GM21447 (cell line): ENCODE results near the gene MS4A12.
A peak's percentile ranks its signal among the peaks of the same experiment; 100 is the strongest.
"Not testable (repeated sequence)": the region's sequence is repeated elsewhere in the genome, so short reads cannot be mapped to it uniquely, and the experiment has no call there.

Experiments used
- ATAC-seq: cut with Tn5 transposase; IDR thresholded peaks from one replicate; pipeline ENCODE4 v1.9.1; 2021; ENCODE audit not compliant: unreplicated experiment

Gene MS4A12, protein sequence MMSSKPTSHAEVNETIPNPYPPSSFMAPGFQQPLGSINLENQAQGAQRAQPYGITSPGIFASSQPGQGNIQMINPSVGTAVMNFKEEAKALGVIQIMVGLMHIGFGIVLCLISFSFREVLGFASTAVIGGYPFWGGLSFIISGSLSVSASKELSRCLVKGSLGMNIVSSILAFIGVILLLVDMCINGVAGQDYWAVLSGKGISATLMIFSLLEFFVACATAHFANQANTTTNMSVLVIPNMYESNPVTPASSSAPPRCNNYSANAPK

DNA sequence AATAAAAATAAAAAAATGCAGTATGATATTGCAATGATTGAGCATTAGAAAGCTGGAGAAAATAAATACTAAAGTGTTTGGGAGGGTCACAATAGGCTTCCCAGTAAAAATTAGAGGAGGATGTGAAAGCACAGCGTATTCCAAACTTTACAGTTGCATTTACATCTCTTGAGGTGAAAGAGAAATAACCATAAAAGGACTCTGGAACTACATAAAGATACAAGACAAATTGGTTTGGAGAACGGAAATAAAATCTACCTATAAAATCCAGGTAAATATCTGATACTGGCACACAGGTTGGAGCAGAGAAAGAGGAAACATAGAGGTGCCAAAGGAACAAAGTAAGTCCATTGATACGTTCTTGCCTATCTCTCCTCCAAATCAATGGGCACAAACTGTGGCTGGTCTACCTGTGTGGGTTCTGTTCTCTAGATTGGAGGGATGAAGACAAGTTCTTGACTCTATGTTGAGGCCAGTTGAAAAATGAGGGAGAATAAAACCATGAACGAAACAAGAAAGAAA, at the start of gene MS4A12:
TSS of gene MS4A12 (plus strand) at position 291 of the 522 bp plus-strand sequence. CDS start 4,541 bp downstream, outside the sequence.
- ATAC-seq = no peak

DNA sequence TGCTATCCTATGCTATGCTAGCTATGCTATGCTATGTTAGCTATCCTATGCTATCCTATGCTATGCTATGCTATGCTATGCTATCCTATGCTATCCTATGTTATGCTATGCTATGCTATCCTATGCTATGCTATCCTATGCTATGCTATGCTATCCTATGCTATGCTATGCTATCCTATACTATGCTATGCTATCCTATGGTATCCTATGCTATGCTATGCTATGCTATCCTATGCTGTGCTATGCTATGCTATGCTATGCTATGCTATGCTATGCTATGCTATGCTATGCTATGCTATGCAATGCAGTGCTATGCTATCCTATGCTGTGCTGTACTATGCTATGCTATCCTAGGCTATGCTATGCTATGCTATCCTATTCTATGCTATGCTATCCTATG, 45.5 kb upstream of the MS4A12 start:
- no peak for ATAC-seq

DNA sequence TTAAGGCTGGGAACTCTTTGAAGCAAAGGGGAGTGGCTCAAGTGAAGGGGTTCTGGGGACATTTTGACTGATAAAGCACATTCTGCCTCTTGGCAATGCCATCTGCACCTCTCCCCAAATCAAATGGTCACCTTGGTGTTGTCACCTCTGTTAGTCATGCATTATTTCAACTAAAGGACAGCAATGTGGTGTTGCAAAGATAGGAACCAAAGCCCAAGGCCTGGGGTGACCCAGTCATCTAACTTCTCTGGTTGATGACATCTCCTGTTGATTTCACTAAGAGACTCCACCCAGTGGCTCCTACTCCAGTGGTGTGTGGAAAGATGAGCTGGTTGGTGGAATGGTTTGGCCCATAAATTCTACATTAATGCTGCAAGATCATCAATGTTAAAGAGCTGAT, 44.7 kb upstream of the MS4A12 start:
- ATAC-seq = no peak

DNA sequence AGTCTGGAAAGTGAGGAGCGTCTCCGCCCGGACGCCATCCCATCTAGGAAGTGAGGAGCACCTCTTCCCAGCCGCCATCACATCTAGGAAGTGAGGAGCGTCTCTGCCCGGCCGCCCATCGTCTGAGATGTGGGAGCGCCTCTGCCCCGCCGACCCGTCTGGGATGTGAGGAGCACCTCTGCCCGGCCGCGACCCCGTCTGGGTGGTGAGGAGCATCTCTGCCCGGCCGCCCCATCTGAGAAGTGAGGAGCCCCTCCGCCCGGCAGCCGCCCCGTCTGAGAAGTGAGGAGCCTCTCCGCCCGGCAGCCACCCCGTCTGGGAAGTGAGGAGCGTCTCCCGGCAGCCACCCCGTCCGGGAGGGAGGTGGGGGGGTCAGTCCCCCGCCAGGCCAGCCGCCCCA, 41.4 kb upstream of the MS4A12 start:
- ATAC-seq = not testable (repeated sequence)

DNA sequence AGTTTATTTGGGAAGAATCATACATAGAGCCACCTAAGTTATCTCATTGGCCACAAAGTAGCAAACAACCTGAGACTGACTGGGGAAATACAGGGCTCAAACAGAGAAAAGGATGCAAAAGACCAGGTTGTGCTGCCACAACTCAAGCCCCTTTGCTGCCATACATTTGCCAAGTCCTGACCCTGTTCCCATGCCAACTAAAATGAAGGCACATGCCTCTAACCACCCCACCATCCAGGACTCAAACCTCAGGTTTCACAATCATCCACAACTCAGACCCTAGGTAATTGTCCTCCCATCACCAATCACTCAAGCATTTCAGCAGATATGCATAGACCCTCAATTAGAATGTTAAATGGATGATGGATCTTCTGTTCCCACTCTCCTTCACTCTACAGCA, 38.4 kb upstream of the MS4A12 start:
- no peak for ATAC-seq

DNA sequence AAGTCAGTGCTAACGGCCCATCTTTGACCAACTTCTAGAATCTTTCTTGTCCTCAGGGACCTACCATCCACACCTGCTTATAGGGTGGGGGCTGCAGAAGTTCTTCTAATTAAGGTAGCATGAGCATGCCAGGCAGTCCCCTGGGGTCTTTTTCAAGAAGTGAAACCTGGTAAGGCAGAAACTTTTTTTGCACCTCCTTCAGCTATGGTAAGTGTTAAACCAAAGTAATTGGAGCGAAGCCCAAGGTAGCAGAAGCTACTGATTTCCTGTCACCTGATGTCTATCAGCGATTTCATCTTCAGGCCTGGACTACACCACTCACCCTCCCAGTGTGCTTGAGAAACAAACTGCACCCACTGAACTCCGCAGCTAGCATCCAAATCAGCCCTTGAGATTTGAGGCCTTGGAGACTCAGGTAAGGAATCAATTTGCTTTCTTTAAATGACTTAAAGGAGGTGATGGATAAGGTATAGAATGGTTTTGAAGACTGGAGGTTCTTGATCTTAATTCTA, 37.0 kb upstream of the MS4A12 start, which contains the start of gene MS4A1:
TSS of gene MS4A1 (plus strand) at position 317 of the 512 bp plus-strand sequence. CDS start 6,528 bp downstream, outside the sequence.
- ATAC-seq = peak; percentile 85

DNA sequence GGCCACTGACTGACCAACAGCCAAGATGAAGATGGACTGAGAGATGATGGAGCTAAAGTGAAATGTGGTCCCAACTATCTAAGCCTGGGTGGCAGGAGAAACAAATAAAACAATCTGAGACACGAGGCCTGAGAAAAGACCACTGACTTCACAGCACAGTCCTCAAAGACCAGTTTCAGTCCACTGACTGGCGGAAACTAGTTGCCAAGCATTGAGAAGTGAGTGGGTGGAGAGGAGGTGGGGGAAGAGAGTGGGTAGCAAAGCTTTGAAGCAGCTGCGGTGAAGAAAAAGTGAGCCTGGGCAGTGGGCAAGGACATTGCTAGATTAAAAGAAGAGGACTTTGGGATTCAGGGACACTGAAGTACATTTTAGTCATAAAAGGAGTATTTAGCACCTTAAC, 35.0 kb upstream of the MS4A12 start:
- peak; percentile 39 for ATAC-seq

DNA sequence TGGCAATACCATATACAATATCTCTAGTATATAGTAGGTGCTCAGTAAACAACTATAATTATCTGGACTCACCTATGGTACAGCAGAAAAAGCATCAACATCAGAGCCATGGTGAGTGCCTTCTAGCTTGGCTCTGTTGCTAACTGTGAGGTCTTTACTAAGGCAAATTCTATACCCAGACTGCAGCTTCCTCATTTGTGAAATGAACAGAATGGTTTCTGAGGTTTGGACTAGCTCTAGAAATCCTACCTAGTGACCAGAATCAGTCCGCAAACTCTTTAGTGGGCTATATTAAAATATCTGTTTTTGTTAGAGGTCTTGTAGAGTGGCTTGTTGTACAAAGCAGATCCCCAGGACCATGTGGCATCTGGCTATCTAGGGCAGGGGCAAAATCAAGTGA, 33.2 kb upstream of the MS4A12 start:
- no peak for ATAC-seq

DNA sequence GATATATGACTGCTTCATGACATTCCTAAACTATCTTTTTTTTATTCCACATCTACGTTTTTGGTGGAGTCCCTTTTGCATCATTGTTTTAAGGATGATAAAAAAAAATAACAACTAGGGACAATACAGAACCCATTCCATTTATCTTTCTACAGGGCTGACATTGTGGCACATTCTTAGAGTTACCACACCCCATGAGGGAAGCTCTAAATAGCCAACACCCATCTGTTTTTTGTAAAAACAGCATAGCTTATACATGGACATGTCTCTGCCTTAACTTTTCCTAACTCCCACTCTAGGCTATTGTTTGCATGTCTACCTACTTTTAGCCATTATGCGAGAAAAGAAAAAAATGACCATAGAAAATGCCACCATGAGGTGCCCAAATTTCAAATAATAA, 23.7 kb upstream of the MS4A12 start:
- ATAC-seq = no peak

DNA sequence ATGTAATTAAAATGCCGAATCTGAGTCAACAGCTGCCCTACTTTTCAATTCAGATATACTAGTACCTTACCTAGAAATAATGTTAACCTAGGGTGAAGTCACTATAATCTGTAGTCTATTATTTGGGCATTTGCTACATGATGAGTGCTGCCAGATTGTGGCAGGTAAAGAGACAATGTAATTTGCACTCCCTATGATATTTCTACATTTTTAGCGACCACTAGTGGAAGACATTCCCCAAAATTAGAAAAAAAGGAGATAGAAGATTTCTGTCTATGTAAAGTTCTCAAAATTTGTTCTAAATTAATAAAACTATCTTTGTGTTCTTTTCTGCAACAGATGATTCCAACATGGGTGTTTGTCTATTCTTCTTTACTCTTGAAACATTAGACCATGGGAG, 22.9 kb upstream of the MS4A12 start:
- ATAC-seq = no peak

DNA sequence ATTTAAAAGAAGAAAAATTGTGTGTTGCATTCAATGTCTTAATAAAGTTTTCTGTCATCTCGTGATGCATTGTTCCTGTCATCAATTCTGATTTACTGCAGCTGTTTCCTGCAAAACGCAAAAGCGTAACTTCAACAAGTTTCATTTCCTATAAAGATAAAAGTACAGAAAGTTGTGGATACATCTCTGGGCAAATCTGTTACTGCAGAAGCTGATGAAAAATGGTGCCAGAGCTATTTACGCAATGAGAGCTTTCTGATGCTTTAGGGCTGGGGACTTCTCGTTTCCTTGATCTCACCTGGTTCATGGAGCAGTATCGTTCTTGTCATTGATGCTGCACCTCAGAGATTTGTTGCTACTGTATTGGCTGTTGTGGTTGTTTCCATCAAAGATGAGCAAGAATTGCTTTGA, 15.5 kb upstream of the MS4A12 start:
- peak; percentile 74 for ATAC-seq

DNA sequence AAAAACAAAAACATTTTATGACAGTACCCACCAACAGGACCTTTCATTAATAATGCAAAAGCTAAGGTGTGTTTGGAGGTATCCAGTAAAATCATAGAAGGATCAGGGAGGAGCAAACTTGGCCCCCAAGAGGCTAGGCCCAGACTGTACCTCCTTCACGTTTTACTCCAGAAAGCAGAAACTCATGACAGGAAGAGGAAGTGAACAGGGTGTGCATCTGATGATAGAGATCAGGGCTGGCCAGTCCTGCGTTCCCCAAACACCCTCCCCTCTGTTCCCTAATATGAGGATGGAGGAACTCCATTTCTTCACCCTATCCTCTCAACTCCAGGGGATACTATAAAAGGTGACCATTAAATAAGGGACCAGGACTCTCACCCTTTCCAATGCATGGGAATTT, 10.2 kb upstream of the MS4A12 start:
- ATAC-seq = no peak

DNA sequence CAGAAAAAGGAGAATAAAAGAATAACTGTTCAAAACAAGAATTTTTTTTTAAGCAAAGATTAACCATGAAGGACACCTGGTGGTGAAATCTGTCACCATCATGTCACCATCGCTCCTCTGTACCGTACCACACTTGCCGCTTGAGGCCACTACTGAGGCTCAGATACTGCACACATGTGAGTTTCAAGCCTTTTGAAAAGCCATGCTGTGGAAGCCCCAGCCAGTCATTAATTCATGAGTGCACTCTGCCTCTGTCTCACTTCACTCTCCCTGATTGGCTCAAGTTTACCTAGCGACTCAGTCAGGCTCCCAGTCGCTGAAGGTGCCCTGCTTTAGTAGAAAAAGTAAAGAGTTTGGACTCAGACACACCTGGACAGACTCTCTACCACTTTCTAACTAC, 6.6 kb upstream of the MS4A12 start:
- ATAC-seq = peak; percentile 94

DNA sequence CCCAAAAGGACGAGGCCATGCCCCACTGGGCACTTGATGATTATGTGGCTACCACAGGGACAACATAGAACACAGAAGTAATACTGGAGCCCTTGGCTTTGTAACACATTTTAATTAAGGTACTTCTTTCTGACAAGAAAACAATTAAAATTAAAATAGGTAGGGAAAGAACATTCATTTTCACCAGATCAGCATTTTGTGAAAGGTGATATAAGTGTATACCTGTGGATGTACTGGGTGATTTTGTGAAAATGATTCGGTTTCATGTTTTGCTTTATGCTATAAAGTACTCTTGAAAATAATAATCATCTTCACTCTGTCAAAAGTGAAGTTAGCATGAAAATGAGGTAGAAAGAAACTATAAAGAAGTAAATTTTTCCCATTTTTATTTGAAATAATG, 876 bp downstream of the MS4A12 start:
- no peak for ATAC-seq

DNA sequence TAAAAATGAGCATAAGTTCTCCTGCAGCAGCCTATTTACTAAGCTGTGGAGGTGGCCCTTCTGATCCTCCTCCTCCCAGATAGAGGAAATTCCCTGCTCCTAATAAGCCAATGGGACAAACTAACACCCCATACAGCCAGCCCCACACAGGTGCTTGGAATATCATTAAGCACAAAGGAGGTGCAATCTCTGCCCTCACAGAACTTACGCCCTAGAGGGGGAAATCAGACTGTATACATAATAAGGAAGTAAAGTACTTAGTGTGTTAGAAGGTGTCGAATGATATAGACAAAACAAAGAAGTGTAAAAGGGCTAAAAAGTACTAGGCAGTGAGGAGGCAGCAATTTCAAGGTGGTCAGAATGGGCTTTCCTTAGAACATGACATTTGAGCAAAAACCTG, 5.8 kb downstream of the MS4A12 start:
- ATAC-seq = no peak

DNA sequence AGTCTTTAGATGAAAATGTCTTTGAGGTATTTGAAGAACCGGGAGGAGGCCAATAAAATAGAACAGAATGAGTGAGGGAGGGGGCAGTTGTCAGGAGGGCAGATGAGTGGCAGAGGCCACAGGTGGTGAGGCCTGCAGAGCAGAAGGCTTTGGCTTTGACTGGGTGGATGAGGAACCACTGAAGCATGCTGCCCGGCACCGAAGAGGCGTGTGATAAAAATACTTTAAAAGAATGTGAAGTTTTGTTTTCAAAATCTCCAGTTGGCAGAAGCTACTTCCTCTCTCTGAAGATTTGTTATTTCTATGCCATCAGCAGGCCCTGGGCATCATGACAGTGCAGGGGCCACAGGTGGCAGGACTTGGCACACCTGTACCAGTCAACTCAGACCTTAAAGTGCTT, 6.3 kb downstream of the MS4A12 start:
- peak; percentile 63 for ATAC-seq

DNA sequence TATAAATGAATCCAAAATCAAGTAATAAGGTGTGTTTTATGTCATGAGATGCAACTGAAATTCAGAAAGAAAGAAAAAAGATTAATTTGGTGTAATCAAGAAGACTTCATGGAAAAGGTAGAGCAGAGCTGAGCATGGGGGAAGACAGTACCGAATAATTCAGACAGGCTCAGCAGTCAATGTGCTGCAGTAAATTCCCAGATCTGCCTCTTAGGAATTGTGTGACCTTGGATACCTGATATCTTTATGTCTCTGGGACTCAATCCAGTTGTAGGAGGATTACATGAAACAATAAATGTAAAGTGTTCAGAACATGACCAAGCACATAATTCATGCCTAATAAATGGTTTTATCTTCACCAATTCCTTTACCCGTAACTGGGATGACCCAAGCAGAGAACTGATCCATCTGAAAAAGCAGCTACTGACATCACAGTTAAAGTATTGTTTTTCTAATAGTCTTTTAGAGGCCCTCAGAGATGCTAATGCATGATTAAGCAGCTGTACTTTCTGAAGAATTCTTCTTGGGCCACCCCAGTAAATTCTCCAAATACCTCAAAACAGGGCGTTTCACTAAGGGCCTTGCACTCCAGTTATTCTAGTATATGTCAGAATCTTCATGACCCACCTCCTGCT, 7.8 kb downstream of the MS4A12 start:
- no peak for ATAC-seq

DNA sequence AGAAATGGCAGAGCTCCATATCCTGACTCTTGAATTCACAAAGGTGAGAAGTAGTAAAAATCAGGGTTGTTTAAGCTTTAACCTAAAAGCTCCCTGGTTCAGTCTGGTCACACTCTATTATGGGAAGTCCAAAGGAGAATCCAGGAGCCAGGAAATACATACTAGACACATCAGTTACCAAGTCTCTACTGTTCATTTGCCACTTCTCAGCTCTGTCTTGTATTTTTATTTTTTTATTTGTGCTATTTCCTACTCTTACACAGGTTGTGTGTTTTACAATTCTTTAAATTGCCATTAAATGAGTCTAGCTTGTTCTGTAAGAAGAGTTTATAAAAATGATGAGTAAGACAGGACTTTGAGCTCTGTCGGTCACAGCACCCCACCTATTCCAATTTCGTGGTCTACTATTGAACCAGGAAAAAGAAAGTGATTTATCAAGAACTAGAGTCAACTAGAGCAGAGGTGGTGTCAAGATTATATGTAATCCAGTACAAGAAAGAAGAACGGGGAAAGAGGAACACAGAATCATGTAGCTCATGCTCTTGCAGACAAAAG, 9.7 kb downstream of the MS4A12 start:
- no peak for ATAC-seq

DNA sequence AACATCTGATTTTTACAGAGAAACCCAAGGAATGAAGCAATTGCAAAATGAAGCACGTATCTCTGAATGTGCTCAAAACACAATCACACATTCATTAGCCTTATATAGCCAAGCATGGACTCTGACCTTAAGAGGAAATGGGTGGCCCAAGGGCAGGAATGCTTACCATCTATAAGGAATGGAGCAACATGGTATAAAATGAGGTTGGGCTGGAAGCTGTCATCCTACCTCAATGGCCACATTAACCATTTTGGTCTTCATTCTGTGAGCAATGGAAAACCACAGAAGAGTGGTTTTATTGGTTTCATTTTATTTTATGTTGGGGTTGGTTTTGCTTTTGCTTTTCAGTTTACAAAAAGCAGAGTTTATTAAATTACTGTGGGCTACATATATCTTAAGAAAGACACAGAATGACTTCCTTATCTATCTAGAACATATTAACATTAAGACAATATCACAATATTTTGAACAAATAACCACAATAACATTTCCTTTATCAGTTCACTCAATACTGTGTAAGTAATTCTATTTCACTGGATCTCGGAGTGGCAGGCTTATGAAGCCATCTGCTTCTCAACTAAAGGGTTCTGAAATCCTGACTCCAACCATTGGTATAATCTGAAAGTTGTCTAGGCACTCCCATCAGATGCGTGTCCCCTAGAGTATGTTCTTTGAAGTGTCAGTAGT, 11.8 kb downstream of the MS4A12 start:
- ATAC-seq = no peak

DNA sequence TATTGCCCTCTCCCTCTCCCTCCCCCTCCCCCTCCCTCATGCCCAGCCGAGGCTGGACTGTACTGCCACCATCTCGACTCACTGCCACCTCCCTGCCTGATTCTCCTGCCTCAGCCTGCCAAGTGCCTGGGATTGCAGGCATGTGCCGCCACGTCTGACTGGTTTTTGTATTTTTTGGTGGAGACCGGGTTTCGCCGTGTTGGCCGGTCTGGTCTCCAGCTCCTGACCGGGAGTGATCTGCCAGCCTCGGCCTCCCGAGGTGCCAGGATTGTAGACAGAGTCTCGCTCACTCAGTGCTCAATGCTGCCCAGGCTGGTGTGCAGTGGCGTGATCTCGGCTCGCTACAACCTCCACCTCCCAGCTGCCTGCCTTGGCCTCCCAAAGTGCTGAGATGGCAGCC, 17.0 kb downstream of the MS4A12 start:
- not testable (repeated sequence) for ATAC-seq

DNA sequence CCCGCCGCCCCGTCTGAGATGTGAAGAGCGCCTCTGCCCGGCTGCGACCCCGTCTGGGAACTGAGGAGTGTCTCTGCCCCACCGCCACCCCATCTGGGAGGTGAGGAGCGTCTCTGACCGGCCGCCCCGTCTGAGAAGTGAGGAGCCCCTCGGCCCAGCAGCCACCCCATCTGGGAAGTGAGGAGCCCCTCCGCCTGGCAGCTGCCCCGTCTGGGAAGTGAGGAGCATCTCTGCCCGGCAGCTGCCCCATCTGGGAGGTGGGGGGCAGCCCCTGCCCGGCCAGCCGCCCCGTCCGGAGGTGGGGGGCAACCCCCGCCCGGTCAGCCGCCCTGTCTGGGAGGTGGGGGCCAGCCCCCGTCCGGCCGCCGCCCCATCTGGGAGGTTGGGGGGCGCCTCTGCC, 17.6 kb downstream of the MS4A12 start:
- ATAC-seq = not testable (repeated sequence)
